Effector memory CD4-positive, alpha-beta T cell (primary cell): ENCODE results near the gene SCYL3.
"Not testable (repeated sequence)": the region's sequence is repeated elsewhere in the genome, so short reads cannot be mapped to it uniquely, and the experiment has no call there.

Experiments
- DNase-seq, 3 donors: peaks; one replicate each; pipeline ENCODE4 v3.0.0-alpha.2; 2020
- H3K27ac ChIP-seq: 2 replicates; pipeline ENCODE4 v1.7.0; 2013; ENCODE audit warnings: mild to moderate bottlenecking, low read length, moderate library complexity; ENCODE audit not compliant: insufficient read depth, poor library complexity, severe bottlenecking
- H3K27me3 ChIP-seq: replicated peaks from 2 replicates; pipeline ENCODE4 v1.7.0; 2013; ENCODE audit warnings: mild to moderate bottlenecking, low read length; ENCODE audit not compliant: insufficient read depth, control insufficient read depth, poor library complexity, severe bottlenecking
- H3K36me3 ChIP-seq: 2 replicates; pipeline ENCODE4 v1.7.0; 2013; ENCODE audit warnings: mild to moderate bottlenecking, low read length, moderate library complexity; ENCODE audit not compliant: control insufficient read depth, insufficient read depth
- H3K4me1 ChIP-seq: 2 replicates; pipeline ENCODE4 v1.7.0; 2013; ENCODE audit warnings: low read length, mild to moderate bottlenecking; ENCODE audit not compliant: control insufficient read depth, insufficient read depth, poor library complexity, severe bottlenecking
- H3K4me3 ChIP-seq: 2 replicates; pipeline ENCODE4 v1.7.0; 2013; ENCODE audit warnings: low read length, low read depth, mild to moderate bottlenecking; ENCODE audit not compliant: insufficient read depth, poor library complexity, severe bottlenecking
- H3K9me3 ChIP-seq: 2 replicates; pipeline ENCODE4 v1.7.0; 2013; ENCODE audit warnings: mild to moderate bottlenecking, low read length, moderate library complexity; ENCODE audit not compliant: control insufficient read depth

The SCYL3 gene

GRCh38 chr1:169829671-169830070, 64.0 kb downstream of the SCYL3 start:
- Histone ChIP-seq H3K9me3 (no peaks in the 10 kb centered on the region), H3K4me3 (no peak overlapping the region), H3K36me3 (no peaks in the 10 kb centered on the region), H3K27me3 (no peaks in the 10 kb centered on the region), H3K4me1 (no peaks in the 10 kb centered on the region), H3K27ac (no peak overlapping the region)
- DNase-seq, result no peak

GRCh38 chr1:169824153-169824552, 69.5 kb downstream of the SCYL3 start:
- Histone ChIP-seq H3K27me3 (no peaks in the 10 kb centered on the region), H3K4me3 (no peak overlapping the region), H3K36me3 (no peaks in the 10 kb centered on the region), H3K9me3 (no peaks in the 10 kb centered on the region), H3K4me1 (no peaks in the 10 kb centered on the region), H3K27ac (no peak overlapping the region)
- no peak for DNase-seq

GRCh38 chr1:169821500-169821899, 72.2 kb downstream of the SCYL3 start:
- Histone ChIP-seq H3K9me3 (no peaks in the 10 kb centered on the region), H3K4me1 (no peaks in the 10 kb centered on the region), H3K27ac (no peak overlapping the region), H3K27me3 (no peaks in the 10 kb centered on the region), H3K4me3 (no peak overlapping the region), H3K36me3 (no peaks in the 10 kb centered on the region)
- DNase-seq, result no peak

- no peaks in the 10 kb centered on the region for H3K4me1 ChIP-seq
- H3K36me3 ChIP-seq, result no peaks in the 10 kb centered on the region
- H3K4me3 ChIP-seq, result no peak overlapping the region
- no peaks in the 10 kb centered on the region for H3K9me3 ChIP-seq
- H3K27me3 ChIP-seq, result no peaks in the 10 kb centered on the region
- DNase-seq, result no peak
- H3K27ac ChIP-seq, result no peak overlapping the region
Observed at GRCh38 chr1:169816617-169817016, 77.1 kb downstream of the SCYL3 start.

GRCh38 chr1:169814265-169814664, 79.4 kb downstream of the SCYL3 start:
- Histone ChIP-seq H3K4me3 (no peak overlapping the region), H3K27me3 (no peaks in the 10 kb centered on the region), H3K4me1 (no peaks in the 10 kb centered on the region), H3K9me3 (no peaks in the 10 kb centered on the region), H3K36me3 (no peaks in the 10 kb centered on the region), H3K27ac (no peak overlapping the region)
- DNase-seq, result no peak

GRCh38 chr1:169812131-169812530, 81.6 kb downstream of the SCYL3 start:
- H3K27ac ChIP-seq, result no peak overlapping the region
- no peaks in the 10 kb centered on the region for H3K36me3 ChIP-seq
- no peaks in the 10 kb centered on the region for H3K9me3 ChIP-seq

GRCh38 chr1:169811418-169812035, 82.2 kb downstream of the SCYL3 start:
- H3K36me3 ChIP-seq, H3K4me1 ChIP-seq, H3K9me3 ChIP-seq, DNase-seq, H3K27ac ChIP-seq, H3K4me3 ChIP-seq, H3K27me3 ChIP-seq: not testable (repeated sequence)

More at GRCh38 chr1:169812131-169812530, 81.6 kb downstream of the SCYL3 start:
- Histone ChIP-seq H3K27me3 (no peaks in the 10 kb centered on the region), H3K4me1 (no peaks in the 10 kb centered on the region), H3K4me3 (no peak overlapping the region)
- no peak for DNase-seq

- no peaks in the 10 kb centered on the region for H3K36me3 ChIP-seq
- no peak overlapping the region for H3K4me3 ChIP-seq
- DNase-seq, result peak in 1 of 3 donors; percentile 8
- no peaks in the 10 kb centered on the region for H3K9me3 ChIP-seq
- no peaks in the 10 kb centered on the region for H3K27me3 ChIP-seq
- no peak overlapping the region for H3K27ac ChIP-seq
- H3K4me1 ChIP-seq, result no peaks in the 10 kb centered on the region
Observed at GRCh38 chr1:169809370-169810095, 84.2 kb downstream of the SCYL3 start.

- no peak overlapping the region for H3K27ac ChIP-seq
- H3K4me1 ChIP-seq, result no peaks in the 10 kb centered on the region
- DNase-seq, result no peak
- no peak overlapping the region for H3K4me3 ChIP-seq
- H3K36me3 ChIP-seq, result no peaks in the 10 kb centered on the region
- no peaks in the 10 kb centered on the region for H3K9me3 ChIP-seq
- no peaks in the 10 kb centered on the region for H3K27me3 ChIP-seq
Observed at GRCh38 chr1:169804941-169805340, 88.8 kb downstream of the SCYL3 start.

GRCh38 chr1:169802888-169803287, 90.8 kb downstream of the SCYL3 start:
- H3K9me3 ChIP-seq, result no peaks in the 10 kb centered on the region
- no peaks in the 10 kb centered on the region for H3K27me3 ChIP-seq
- H3K4me1 ChIP-seq, result no peaks in the 10 kb centered on the region
- no peak overlapping the region for H3K4me3 ChIP-seq
- H3K36me3 ChIP-seq, result no peaks in the 10 kb centered on the region
- H3K27ac ChIP-seq, result no peak overlapping the region
- no peak for DNase-seq
